NOMO-1 treated with DMSO at 0.1 percent for 48 hours (cell line): ENCODE results near the gene ZNF333.
"Not testable (repeated sequence)": the region's sequence is repeated elsewhere in the genome, so short reads cannot be mapped to it uniquely, and the experiment has no call there.

Experiments
- DNase-seq: peaks from one replicate; lab custom pipeline; 2025; ENCODE audit not compliant: unreplicated experiment; lab: John Stamatoyannopoulos, UW

Gene ZNF333

DNA sequence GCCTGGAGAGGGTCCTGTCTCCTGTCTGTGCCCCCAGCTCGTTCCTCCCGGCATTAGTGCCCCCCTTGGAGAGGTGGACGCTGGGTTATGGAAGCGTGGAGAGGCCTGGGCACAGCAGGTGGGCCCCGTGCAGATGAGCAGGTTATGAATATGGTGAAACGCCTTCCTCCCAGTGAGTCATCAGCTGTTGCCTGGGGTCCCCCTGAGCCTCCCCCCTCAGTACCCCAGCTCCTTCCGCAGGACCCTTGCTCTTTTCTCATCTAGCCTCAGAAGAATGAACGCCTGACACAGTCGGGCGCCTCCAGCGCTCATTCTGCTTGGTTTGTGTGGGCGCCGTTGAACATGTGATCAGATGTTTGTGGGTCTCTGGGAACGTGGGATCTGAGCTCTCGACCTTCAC, 76.0 kb downstream of the ZNF333 start:
- not testable (repeated sequence) for DNase-seq

DNA sequence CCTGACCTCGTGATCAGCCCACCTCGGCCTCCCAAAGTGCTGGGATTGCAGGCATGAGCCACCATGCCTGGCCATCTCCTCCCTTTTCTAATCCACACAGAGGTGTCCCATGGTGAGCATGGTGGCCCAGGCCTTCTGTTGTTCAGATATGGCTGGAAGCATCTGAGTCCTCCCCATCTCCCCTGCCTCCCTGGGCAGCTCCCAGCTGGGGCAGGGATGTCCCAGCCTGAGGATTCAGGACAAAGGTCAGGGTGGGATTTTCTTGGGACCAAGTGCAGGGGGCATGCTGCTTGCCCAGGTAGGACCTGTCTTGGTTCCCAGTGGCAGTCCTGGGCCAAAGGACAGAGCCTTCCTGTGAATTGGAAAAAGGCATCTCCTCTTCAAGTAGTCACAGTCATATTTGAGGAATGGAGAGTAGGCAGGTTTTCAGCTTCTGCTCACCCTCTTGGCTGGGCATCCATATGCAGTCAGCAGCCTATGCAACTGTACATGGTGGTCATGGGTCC, 77.7 kb downstream of the ZNF333 start:
- DNase-seq: no peak

DNA sequence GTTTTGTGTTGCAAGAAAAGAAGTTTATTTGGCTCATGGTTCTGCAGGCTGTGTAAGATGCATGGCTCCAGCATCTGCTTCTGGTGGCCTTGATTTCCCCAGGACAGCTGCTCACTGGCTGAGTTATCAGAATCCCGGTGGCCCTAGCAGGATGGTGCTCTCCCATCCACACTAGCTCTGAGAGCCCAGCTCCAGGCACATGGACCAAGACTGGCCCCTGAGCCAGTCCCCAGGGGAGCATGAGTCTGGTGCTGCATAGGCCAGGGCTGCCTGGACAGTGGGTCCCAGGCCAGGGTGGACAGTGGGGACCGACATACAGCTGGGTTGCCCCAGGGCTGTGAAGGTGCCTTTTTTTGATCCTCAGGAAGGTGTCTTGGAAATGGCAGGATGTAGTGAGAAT, 78.2 kb downstream of the ZNF333 start:
- no peak for DNase-seq

- DNase-seq: no peak
Measured at GRCh38 chr19:14769201-14769600, 79.4 kb downstream of the ZNF333 start.

GRCh38 chr19:14770136-14770535, 80.3 kb downstream of the ZNF333 start:
- no peak for DNase-seq

- DNase-seq: no peak
Measured at GRCh38 chr19:14770944-14771839, 81.3 kb downstream of the ZNF333 start.

DNA sequence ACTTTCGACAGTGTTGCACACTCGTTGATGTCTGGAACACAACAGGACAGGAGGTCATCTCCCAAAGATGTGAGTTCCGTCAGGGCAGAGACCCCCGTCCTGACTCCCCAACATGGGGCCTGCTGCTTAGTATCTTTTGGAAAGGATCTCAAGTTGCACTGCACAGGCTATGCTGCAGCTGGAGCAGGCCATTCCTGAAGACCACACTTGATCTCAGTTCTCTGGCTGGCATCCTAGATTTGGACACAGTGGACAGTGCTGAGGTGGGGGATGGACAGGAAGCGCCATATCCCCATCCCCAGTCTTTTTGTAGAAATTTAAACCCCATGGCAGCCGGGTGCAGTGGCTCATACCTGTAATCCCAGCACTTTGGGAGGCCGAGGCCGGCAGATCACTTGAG, 82.6 kb downstream of the ZNF333 start:
- no peak for DNase-seq

DNA sequence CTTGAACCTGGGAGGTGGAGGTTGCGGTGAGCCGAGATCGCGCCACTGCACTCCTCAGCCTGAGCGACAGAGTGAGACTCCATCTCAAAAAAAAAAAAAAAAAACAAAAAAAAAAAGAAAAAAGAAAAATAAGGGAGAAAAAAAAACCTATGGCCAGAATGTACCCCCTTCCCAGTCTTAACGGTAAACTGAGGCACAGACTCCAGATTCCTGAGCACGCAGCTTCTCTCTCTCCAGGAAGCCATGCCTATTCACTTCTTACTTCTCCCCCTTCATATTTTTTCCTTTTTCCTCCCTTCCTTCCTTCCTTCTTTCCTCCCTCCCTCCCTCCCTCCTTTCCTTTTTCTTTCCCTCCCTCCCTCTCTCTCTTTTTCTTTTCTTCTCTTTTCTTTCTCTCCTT, 83.1 kb downstream of the ZNF333 start:
- no peak for DNase-seq

- DNase-seq: not testable (repeated sequence)
Measured at GRCh38 chr19:14773722-14774121, 83.9 kb downstream of the ZNF333 start.

DNA sequence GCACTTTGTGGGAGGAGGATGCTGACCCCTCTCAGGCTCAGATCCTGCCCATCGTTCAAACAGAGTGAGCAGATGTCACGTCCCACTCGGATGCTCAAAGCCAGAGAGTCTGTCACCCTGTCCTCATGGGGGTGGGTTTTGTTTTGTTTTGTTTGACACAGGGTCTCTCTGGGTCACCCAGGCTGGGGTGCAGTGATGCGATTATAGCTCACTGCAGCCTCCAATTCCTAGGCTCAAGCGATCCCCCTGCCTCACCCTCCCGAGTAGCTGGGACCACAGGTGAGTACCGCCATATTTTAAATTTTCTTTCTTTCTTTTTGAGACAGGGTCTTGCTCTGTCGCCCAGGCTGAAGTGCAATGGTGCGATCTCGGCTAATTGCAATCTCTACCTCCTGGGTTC, 84.5 kb downstream of the ZNF333 start:
- no peak for DNase-seq

DNA sequence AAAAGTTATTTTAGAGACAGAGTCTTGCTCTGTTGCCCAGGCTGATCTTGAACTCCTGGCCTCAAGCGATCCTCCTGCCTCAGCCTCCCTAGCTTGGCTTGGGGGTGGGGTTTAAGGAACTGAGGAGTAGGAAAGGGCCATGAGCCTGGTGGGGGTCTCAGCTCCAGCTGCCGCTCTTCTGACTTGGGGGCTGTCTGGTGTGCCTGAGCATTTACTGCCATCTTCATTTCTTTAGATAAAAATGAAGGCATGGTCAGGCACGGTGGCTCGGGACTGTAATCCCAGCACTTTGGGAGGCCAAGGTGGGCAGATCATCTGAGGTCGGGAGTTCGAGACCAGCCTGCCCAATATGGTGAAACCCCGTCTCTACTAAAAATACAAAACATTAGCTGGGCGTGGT, 85.5 kb downstream of the ZNF333 start:
- not testable (repeated sequence) for DNase-seq

DNA sequence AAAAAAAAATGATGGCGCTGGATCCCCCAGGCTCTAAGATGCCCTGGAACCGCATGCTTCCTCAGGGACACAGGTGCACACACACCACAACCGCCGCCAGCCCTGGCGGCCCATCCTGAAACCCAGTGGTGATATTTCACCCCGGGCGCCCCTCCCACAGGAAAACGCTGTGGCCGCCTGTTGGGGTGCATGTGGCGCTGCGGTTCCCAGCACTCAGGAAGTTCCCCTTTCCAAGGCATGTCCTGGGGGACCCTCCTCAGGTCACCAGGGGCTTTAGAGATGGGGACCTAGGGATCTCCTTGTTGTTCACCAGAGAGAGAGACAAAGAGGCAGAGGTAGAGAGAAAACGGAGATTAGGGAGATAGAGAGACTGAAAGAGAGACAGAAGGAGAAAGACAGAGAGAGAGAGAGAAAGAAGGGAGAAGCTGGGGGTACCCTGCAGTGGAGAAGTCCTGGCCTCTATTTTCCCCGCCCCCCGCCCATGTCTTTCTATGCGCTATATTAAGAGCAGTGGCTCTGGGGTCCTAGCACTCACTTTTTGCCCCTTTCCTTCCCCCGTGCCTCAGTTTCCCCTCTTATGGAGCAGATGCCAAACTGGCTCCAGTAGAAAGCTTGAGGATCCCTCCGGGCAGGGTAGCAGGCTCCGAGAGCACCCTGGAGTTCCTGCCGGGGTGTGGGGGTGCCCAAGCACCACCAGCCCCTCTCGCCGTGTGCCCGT, 86.2 kb downstream of the ZNF333 start:
- DNase-seq: peak; percentile 16

DNA sequence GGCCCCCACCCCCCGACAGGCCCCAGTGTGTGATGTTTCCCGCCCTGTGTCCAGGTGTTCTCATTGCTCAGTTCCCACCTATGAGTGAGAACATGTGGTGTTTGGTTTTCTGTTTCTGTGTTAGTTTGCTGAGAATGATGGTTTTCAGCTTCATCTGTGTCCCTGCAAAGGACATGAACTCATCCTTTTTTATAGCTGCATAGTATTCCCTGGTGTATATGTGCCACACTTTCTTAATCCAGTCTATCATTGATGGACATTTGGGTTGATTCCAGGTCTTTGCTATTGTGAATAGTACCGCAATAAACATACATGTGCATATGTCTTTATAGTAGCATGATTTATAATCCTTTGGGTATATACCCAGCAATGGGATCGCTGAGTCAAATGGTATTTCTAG, 87.8 kb downstream of the ZNF333 start:
- DNase-seq: not testable (repeated sequence)

- DNase-seq: not testable (repeated sequence)
Measured at GRCh38 chr19:14778110-14778845, 88.4 kb downstream of the ZNF333 start, which contains the start of gene ADGRE2. ADGRE2 (minus strand) TSS chr19:14778560; CDS start chr19:14776756, 1,804 bp downstream.

GRCh38 chr19:14779151-14779550, 89.3 kb downstream of the ZNF333 start:
- no peak for DNase-seq

DNA sequence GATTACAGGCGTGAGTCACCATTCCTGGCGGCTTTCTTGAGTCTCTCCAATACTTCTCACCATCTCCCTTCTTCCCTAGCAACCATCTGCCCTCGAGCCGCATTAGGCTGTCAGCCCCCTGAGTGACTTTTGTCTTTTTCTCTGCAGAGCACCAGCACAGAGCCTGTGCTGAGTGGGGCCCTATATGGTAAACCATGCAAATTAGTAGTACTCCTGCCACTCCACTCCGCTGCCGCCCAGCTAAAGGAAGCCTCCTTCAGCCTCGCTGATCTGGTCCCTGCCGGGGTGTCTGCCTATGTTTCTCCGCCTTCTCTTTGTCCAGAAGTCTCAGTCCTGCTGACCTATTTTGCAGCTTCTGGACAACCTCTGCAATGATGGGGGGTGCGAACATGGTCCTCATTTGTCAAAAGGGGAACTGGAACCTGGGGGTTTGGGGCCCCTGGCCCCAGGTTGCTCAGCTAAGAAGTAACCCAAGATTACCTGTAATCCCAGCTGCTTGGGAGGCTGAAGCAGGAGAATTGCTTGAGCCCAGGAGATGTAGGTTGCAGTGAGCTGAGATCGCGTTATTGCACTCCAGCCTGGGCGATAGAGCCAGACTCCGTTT, 90.9 kb downstream of the ZNF333 start:
- peak; percentile 14 for DNase-seq

DNA sequence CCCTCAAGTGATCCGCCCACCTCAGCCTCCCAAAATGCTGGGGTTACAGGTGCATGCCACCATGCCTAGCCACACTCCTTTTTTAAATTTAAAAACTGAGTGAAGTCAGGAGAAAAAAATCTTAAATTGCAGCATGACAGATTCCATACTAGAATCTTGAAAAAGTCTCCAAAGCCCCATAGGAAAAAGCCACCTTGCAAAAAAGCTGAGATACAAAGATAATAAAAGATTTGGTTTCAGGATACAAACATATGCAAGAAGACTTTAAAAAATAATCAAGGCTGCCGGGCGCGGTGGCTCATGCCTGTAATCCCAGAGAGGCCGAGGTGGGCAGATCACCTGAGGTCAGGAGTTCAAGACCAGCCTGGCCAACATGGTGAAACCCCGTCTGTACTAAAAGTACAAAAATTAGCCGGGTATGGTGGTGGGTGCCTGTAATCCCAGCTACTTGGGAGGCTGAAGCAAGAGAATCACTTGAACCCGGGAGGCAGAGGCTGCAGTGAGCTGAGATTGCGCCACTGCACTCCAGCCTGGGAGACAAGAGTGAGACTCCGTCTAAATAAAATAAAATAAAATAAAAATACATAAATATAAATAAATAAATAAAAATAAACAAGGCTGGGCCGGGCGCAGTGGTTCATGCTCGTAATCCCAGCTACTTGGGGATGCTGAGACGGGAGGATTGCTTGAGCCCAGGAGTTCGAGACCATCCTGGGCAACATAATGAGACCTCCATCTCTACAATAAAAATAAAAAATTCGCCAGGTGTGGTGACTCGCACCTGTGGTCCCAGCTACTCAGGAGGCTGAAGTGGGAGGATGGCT, 92.1 kb downstream of the ZNF333 start:
- not testable (repeated sequence) for DNase-seq

GRCh38 chr19:14782626-14783409, 93.0 kb downstream of the ZNF333 start:
- DNase-seq: no peak
